CD14-positive monocyte (primary cell): ENCODE results near the gene SEC24B. TPM values are rescaled to one million over a fixed set of nuclear protein-coding genes. Genes with fewer than 3 reads are reported as not detected.
"Not testable (repeated sequence)": the region's sequence is repeated elsewhere in the genome, so short reads cannot be mapped to it uniquely, and the experiment has no call there.

Experiments
- DNase-seq, 3 donors: peaks; one replicate each; pipeline ENCODE4 v3.0.0-alpha.2; 2011 to 2022
- H2AFZ ChIP-seq: 2 replicates; pipeline ENCODE4 v1.6.0; 2012; ENCODE audit warnings: mild to moderate bottlenecking, low read depth, low read length, inconsistent platforms; ENCODE audit not compliant: insufficient read depth, poor library complexity, severe bottlenecking
- H3K27ac ChIP-seq, 2 donors: 1 replicate in 1 of 2; 2 replicates in 1 of 2; pipeline ENCODE4 v1.5.1; 2012 to 2013; ENCODE audit warnings: low read length in 2 of 2, control low read depth in 1 of 2, inconsistent platforms in 1 of 2, low read depth in 1 of 2, mild to moderate bottlenecking in 1 of 2
- H3K27me3 ChIP-seq, 2 donors: one replicate each; pipeline versions ENCODE4 v1.6.0 to v1.6.1; 2011 to 2013; ENCODE audit warnings: low read length in 2 of 2; ENCODE audit not compliant: control insufficient read depth in 2 of 2, insufficient read depth in 2 of 2
- H3K36me3 ChIP-seq, 2 donors: replicated peaks in 1 of 2; 1 replicate in 1 of 2; 2 replicates in 1 of 2; pipeline versions ENCODE4 v1.5.1 to v1.6.1; 2012 to 2013; ENCODE audit warnings: low read length in 2 of 2, control low read depth in 1 of 2, inconsistent platforms in 1 of 2, mild to moderate bottlenecking in 1 of 2; ENCODE audit not compliant: insufficient read depth in 2 of 2, control insufficient read depth in 1 of 2
- H3K4me1 ChIP-seq, 2 donors: 1 replicate in 1 of 2; 2 replicates in 1 of 2; pipeline versions ENCODE4 v1.5.1 to v1.6.1; 2012 to 2013; ENCODE audit warnings: low read length in 2 of 2, control low read depth in 1 of 2, inconsistent platforms in 1 of 2, mild to moderate bottlenecking in 1 of 2, moderate library complexity in 1 of 2; ENCODE audit not compliant: insufficient read depth in 2 of 2, control insufficient read depth in 1 of 2
- H3K4me2 ChIP-seq: replicated peaks from 2 replicates; pipeline ENCODE3; 2012; ENCODE audit warnings: low read length, moderate library complexity, mild to moderate bottlenecking; ENCODE audit not compliant: poor library complexity, severe bottlenecking; ENCODE audit errors: extremely low read depth
- H3K4me3 ChIP-seq, 3 experiments: fragments of 200-600 bp in 1 of 3; sonication (generic) in 1 of 3; replicated peaks in 1 of 3; 1 replicate in 2 of 3; 2 replicates in 1 of 3; pipeline ENCODE4 v1.5.1; 2011 to 2013; ENCODE audit warnings: low read length in 3 of 3, mild to moderate bottlenecking in 3 of 3, control low read depth in 2 of 3, low read depth in 2 of 3, inconsistent platforms in 1 of 3, moderate library complexity in 1 of 3
- H3K79me2 ChIP-seq: 2 replicates; pipeline ENCODE4 v1.6.0; 2012; ENCODE audit warnings: mild to moderate bottlenecking, control low read depth, inconsistent platforms, low read length, moderate library complexity; ENCODE audit not compliant: insufficient read depth
- H3K9ac ChIP-seq: 2 replicates; pipeline ENCODE4 v1.6.0; 2017; ENCODE audit warnings: low read length, mild to moderate bottlenecking; ENCODE audit not compliant: insufficient read depth, poor library complexity, severe bottlenecking
- H3K9me3 ChIP-seq, 2 donors: replicated peaks in 1 of 2; 1 replicate in 1 of 2; 2 replicates in 1 of 2; pipeline versions ENCODE4 v1.5.1 to v1.6.1; 2012 to 2013; ENCODE audit warnings: low read length in 2 of 2, control low read depth in 1 of 2; ENCODE audit not compliant: control insufficient read depth in 1 of 2, insufficient read depth in 1 of 2
- H4K20me1 ChIP-seq: 2 replicates; pipeline ENCODE4 v1.6.0; 2012; ENCODE audit warnings: mild to moderate bottlenecking, low read length, control low read depth, moderate library complexity; ENCODE audit not compliant: insufficient read depth
- H3K27ac Mint-ChIP-seq, 7 donors: one replicate each; pipeline ENCODE4 v1.8.0; 2020; ENCODE audit warnings: mild to moderate bottlenecking in 7 of 7, mixed read lengths in 7 of 7, moderate library complexity in 6 of 7, inconsistent platforms in 2 of 7
- H3K27me3 Mint-ChIP-seq, 3 donors: one replicate each; pipeline ENCODE4 v1.8.0; 2021 to 2022; ENCODE audit warnings: low read depth in 3 of 3, mild to moderate bottlenecking in 3 of 3, mixed read lengths in 3 of 3, moderate library complexity in 3 of 3, inconsistent platforms in 1 of 3
- H3K36me3 Mint-ChIP-seq, 2 donors: one replicate each; pipeline ENCODE4 v1.8.0; 2020; ENCODE audit warnings: mixed read lengths in 2 of 2, inconsistent platforms in 1 of 2, mild to moderate bottlenecking in 1 of 2
- H3K4me1 Mint-ChIP-seq: one replicate; pipeline ENCODE4 v1.8.0; 2020; ENCODE audit warnings: mild to moderate bottlenecking, mixed read lengths
- H3K4me3 Mint-ChIP-seq, 2 donors: one replicate each; pipeline ENCODE4 v1.8.0; 2020; ENCODE audit warnings: mild to moderate bottlenecking in 2 of 2, mixed read lengths in 2 of 2, moderate library complexity in 1 of 2
- H3K9me3 Mint-ChIP-seq, 7 donors: one replicate each; pipeline ENCODE4 v1.8.0; 2020 to 2022; ENCODE audit warnings: mixed read lengths in 7 of 7, mild to moderate bottlenecking in 6 of 7, moderate library complexity in 6 of 7, inconsistent platforms in 2 of 7
- CTCF ChIP-seq: fragments of 200-600 bp; IDR thresholded peaks from one replicate; pipeline ENCODE4 v1.8.0; 2022; ENCODE audit warnings: antibody characterized with exemption, mild to moderate bottlenecking
- WGBS: methylation state at CpG from one replicate; pipeline ENCODE4 v1.1.5; 2013; ENCODE audit warnings: missing lambda C conversion rate; ENCODE audit not compliant: insufficient coverage; 5-methylcytosine and 5-hydroxymethylcytosine counted together
- intact Hi-C, 2 donors: fragments of 100-400 bp; cut with micrococcal nuclease; formaldehyde crosslinking; loops; one replicate each; pipeline versions ENCODE4 v1.15.0 to v1.15.1; 2023
- polyA plus RNA-seq, 3 donors: library from polyadenylated mRNA; depleted of rRNA in 1 of 3; unstranded in 2 of 3; stranded (reverse) in 1 of 3; fragments of 300-500 nt in 2 of 3; fragments of >200 nt in 1 of 3; fragmentation: Illumina TruSeq in 2 of 3; gene quantifications; 1 replicate in 2 of 3; 2 replicates in 1 of 3; pipeline ENCODE4 v1.2.3, GENCODE V29; 2012 to 2021

SEC24B gene
- polyA plus RNA-seq, 3 donors = 8.0 to 27.4 (median 11.8) TPM

GRCh38 chr4:109554971-109555370, 121.4 kb downstream of the SEC24B start:
- H3K9me3 ChIP-seq = peaks cover 3 to 5% of the 10 kb centered on the region in 2 donors
- no peak for DNase-seq
- TF ChIP-seq CTCF = no peak
- no peak overlapping the region for H2AFZ ChIP-seq
- no peak overlapping the region for H3K27ac ChIP-seq
- Mint-ChIP-seq H3K4me3 (no peak overlapping the region), H3K9me3 (peaks cover 3 to 11% (median 6%) of the 10 kb centered on the region in 7 donors), H3K27ac (no peak overlapping the region), H3K27me3 (peaks cover 3 to 8% (median 4%) of the 10 kb centered on the region in 3 donors), H3K36me3 (peaks cover 26% of the 10 kb centered on the region in 2 donors), H3K4me1 (peaks cover 21% of the 10 kb centered on the region)
- no peak overlapping the region for H3K9ac ChIP-seq
- no peak overlapping the region for H3K4me2 ChIP-seq
- no peak overlapping the region for H3K4me3 ChIP-seq
- WGBS = 100% methylated on average over 1 of the region's 3 CpGs
- H3K4me1 ChIP-seq = peaks cover 5 to 10% of the 10 kb centered on the region in 2 donors
- no peaks in the 10 kb centered on the region for H3K36me3 ChIP-seq
- no peaks in the 10 kb centered on the region for H3K27me3 ChIP-seq
- H4K20me1 ChIP-seq = no peaks in the 10 kb centered on the region
- intact Hi-C loops = no loop called here
- H3K79me2 ChIP-seq = no peaks in the 10 kb centered on the region

- H3K4me1 ChIP-seq = peaks cover 21 to 25% of the 10 kb centered on the region in 2 donors
- H3K4me2 ChIP-seq = no peak overlapping the region
- DNase-seq = no peak
- no peak overlapping the region for H3K9ac ChIP-seq
- peaks cover 3 to 5% of the 10 kb centered on the region in 2 donors for H3K9me3 ChIP-seq
- H3K27me3 Mint-ChIP-seq = peaks cover 3 to 6% (median 4%) of the 10 kb centered on the region in 3 donors
- no peaks in the 10 kb centered on the region for H3K27me3 ChIP-seq
- no peak for TF ChIP-seq CTCF
- peaks cover 33% of the 10 kb centered on the region for H3K4me1 Mint-ChIP-seq
- H2AFZ ChIP-seq = no peak overlapping the region
- H3K27ac ChIP-seq = no peak overlapping the region
- H3K4me3 ChIP-seq = no peak overlapping the region
- H3K36me3 Mint-ChIP-seq = peaks cover 17 to 21% of the 10 kb centered on the region in 2 donors
- H3K79me2 ChIP-seq = peaks cover 20% of the 10 kb centered on the region
- no peaks in the 10 kb centered on the region for H3K36me3 ChIP-seq
- H3K27ac Mint-ChIP-seq = no peak overlapping the region
- peaks cover 3 to 11% (median 6%) of the 10 kb centered on the region in 7 donors for H3K9me3 Mint-ChIP-seq
- 99% methylated on average over 21 of the region's 28 CpGs for WGBS
- H4K20me1 ChIP-seq = peaks cover 11% of the 10 kb centered on the region
- intact Hi-C loops = no loop called here
- no peak overlapping the region for H3K4me3 Mint-ChIP-seq
Measured at GRCh38 chr4:109557433-109557832, 123.8 kb downstream of the SEC24B start.

- H3K36me3 ChIP-seq, H3K27ac ChIP-seq, H3K27ac Mint-ChIP-seq, H3K27me3 ChIP-seq, H2AFZ ChIP-seq, H3K9ac ChIP-seq, H3K4me3 Mint-ChIP-seq, intact Hi-C loops, H3K4me3 ChIP-seq, H3K4me2 ChIP-seq, DNase-seq, H3K27me3 Mint-ChIP-seq, H3K9me3 ChIP-seq: not testable (repeated sequence)
- 97% methylated on average over 4 of the region's 6 CpGs for WGBS
- H3K4me1 Mint-ChIP-seq = peaks cover 39% of the 10 kb centered on the region
- peaks cover 3 to 11% (median 6%) of the 10 kb centered on the region in 7 donors for H3K9me3 Mint-ChIP-seq
- Histone ChIP-seq H4K20me1 (peaks cover 17% of the 10 kb centered on the region), H3K79me2 (peaks cover 26% of the 10 kb centered on the region), H3K4me1 (peaks cover 23 to 31% of the 10 kb centered on the region in 2 donors)
- peaks cover 17 to 22% of the 10 kb centered on the region in 2 donors for H3K36me3 Mint-ChIP-seq
Measured at GRCh38 chr4:109558095-109558494, 124.5 kb downstream of the SEC24B start.
